Loucy (cell line): ENCODE data around the gene FAM241B.

Experiments used
- H2AFZ ChIP-seq: fragments of 200-600 bp; sonication (generic); 2 replicates; pipeline ENCODE4 v1.6.0; 2016; ENCODE audit warnings: antibody characterized with exemption, mild to moderate bottlenecking, low read length, moderate library complexity
- H3F3A ChIP-seq: fragments of 200-600 bp; 2 replicates; pipeline ENCODE4 v1.6.0; 2016; ENCODE audit warnings: antibody characterized with exemption, low read depth, mild to moderate bottlenecking
- H3K27me3 ChIP-seq: fragments of 200-600 bp; sonication (generic); 2 replicates; pipeline ENCODE4 v1.6.1; 2014; ENCODE audit warnings: low read length, mild to moderate bottlenecking; ENCODE audit not compliant: insufficient read depth, poor library complexity, severe bottlenecking
- H3K36me3 ChIP-seq: fragments of 200-600 bp; sonication (generic); 2 replicates; pipeline ENCODE4 v1.6.1; 2016; ENCODE audit warnings: low read length; ENCODE audit not compliant: insufficient read depth
- H3K4me1 ChIP-seq: fragments of 200-600 bp; sonication (generic); 2 replicates; pipeline ENCODE4 v1.5.1; 2014; ENCODE audit warnings: low read length, mild to moderate bottlenecking; ENCODE audit not compliant: insufficient read depth, poor library complexity, severe bottlenecking
- H3K4me2 ChIP-seq: fragments of 200-600 bp; sonication (generic); 2 replicates; pipeline ENCODE4 v1.6.0; 2014; ENCODE audit warnings: antibody characterized with exemption, low read length, low read depth, mild to moderate bottlenecking; ENCODE audit not compliant: poor library complexity, severe bottlenecking
- H3K4me3 ChIP-seq: fragments of 200-600 bp; sonication (generic); 2 replicates; pipeline ENCODE4 v1.5.1; 2014; ENCODE audit warnings: low read length, mild to moderate bottlenecking, mixed read lengths; ENCODE audit not compliant: poor library complexity, severe bottlenecking
- H3K79me2 ChIP-seq: fragments of 200-600 bp; sonication (generic); 2 replicates; pipeline ENCODE4 v1.6.1; 2014; ENCODE audit warnings: low read length; ENCODE audit not compliant: insufficient read depth
- H3K9ac ChIP-seq: fragments of 200-600 bp; sonication (generic); 2 replicates; pipeline ENCODE4 v1.6.0; 2014; ENCODE audit warnings: mild to moderate bottlenecking, low read depth, low read length, moderate library complexity; ENCODE audit not compliant: poor library complexity, severe bottlenecking
- H3K9me2 ChIP-seq: fragments of 200-600 bp; sonication (generic); replicated peaks from 2 replicates; pipeline ENCODE4 v1.6.1; 2016; ENCODE audit warnings: low read depth, low read length, mixed read lengths
- H3K9me3 ChIP-seq: fragments of 200-600 bp; sonication (generic); 2 replicates; pipeline ENCODE4 v1.6.1; 2014; ENCODE audit warnings: mild to moderate bottlenecking, antibody characterized with exemption, low read length, low read depth; ENCODE audit not compliant: insufficient read depth
- H4K20me1 ChIP-seq: fragments of 200-600 bp; sonication (generic); 2 replicates; pipeline ENCODE4 v1.6.0; 2014; ENCODE audit warnings: antibody characterized with exemption, low read length, mild to moderate bottlenecking; ENCODE audit not compliant: insufficient read depth, poor library complexity, severe bottlenecking
- EZH2phosphoT487 ChIP-seq: fragments of 200-600 bp; IDR thresholded peaks from 2 replicates; pipeline ENCODE4 v1.6.1; 2018; ENCODE audit warnings: antibody characterized with exemption, mild to moderate bottlenecking, moderate library complexity, borderline replicate concordance
- TF ChIP-seq, protein P1 (sequence below): fragments of 200-600 bp; sonication (generic); conservative IDR thresholded peaks from 2 replicates; pipeline ENCODE4 v1.5.1; 2014; ENCODE audit warnings: mild to moderate bottlenecking, antibody characterized with exemption, low read length

The FAM241B gene

DNA sequence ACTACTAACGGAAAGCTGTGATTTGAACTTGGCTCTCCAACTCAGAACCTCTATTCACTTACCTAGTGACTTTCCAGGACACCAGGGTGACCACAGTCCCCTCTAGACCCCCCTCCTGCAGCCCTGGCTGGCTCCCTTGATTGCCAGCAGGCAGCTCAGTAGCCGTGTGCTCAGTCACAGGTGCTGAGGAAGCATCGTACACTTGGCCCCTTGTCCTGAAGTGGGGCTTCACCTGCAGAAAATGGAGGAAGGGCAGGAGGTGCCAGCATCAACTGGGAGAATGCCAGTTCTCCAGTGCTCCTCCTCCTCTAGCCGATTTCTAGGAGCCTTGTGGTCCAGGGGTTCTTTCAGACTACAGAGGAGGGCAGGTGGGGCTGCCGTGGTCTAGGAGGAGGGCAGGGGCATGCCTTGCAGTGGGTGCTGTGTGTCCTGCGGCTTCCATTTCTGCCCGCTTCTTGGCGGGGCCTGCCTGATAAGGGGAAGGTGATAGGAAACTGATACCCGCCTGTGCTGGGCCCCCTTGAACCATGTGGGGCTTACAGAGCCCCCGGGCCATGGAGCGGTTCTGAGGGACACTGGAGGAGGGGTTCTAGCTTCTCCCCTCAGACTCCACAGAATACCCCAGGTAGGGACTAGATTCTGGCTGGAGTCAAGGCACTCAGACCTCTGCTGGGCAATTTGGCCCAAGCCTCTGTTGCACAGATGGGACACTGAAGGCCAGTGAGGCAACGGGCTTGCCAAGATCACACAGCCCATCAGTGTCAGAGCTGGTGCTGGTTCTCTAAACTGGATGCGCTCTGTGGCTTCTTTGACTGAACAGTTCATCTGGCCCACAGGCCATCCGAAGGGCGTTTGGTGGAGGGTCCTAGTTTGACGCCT lies 14.0 kb downstream of the FAM241B start:
- H3K27me3 ChIP-seq, result no peaks in the 10 kb centered on the region
- H4K20me1 ChIP-seq, result no peaks in the 10 kb centered on the region
- no peaks in the 10 kb centered on the region for H3K36me3 ChIP-seq
- no peak overlapping the region for H3K9ac ChIP-seq
- no peak overlapping the region for H3K4me3 ChIP-seq
- no peaks in the 10 kb centered on the region for H3K9me3 ChIP-seq
- TF ChIP-seq EZH2phosphoT487, result no peak
- TF ChIP-seq, protein P1, sequence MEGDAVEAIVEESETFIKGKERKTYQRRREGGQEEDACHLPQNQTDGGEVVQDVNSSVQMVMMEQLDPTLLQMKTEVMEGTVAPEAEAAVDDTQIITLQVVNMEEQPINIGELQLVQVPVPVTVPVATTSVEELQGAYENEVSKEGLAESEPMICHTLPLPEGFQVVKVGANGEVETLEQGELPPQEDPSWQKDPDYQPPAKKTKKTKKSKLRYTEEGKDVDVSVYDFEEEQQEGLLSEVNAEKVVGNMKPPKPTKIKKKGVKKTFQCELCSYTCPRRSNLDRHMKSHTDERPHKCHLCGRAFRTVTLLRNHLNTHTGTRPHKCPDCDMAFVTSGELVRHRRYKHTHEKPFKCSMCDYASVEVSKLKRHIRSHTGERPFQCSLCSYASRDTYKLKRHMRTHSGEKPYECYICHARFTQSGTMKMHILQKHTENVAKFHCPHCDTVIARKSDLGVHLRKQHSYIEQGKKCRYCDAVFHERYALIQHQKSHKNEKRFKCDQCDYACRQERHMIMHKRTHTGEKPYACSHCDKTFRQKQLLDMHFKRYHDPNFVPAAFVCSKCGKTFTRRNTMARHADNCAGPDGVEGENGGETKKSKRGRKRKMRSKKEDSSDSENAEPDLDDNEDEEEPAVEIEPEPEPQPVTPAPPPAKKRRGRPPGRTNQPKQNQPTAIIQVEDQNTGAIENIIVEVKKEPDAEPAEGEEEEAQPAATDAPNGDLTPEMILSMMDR, result no peak
- no peak overlapping the region for H3K4me2 ChIP-seq
- H3K9me2 ChIP-seq, result no peaks in the 10 kb centered on the region
- no peaks in the 10 kb centered on the region for H3F3A ChIP-seq
- H3K4me1 ChIP-seq, result no peaks in the 10 kb centered on the region
- H2AFZ ChIP-seq, result no peak overlapping the region
- H3K79me2 ChIP-seq, result no peaks in the 10 kb centered on the region

DNA sequence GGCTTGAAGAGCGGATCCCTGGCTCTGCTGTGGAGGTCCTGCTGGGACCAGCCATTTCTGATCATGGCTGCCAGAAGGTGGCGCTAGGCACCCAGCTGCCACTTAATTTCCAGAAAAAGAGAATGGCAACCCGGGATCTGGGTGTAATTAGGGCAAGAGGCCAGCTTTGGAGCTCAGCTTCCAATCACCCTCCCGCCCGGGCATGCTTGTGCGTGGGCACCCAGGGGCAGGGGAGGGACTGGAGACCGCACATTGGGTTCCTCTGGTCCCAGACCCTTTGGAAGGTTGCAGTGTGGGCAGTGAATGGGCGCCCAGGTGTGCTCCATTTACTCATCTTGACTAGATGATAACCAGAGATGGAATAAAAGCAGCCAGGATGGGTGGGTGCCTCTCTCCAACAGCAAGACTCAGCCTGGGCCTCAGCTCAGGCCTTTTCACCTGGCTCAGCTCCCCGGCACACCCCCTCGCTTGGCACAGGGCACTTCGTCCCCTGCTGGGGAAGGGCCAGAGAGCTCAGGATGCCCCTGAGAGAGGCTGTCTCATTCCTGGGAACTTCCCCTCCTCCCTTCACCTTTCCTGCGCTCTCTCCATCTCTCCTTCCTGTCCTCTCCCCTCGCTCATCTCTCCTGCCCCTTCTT lies 14.7 kb downstream of the FAM241B start:
- no peaks in the 10 kb centered on the region for H3K4me1 ChIP-seq
- H4K20me1 ChIP-seq, result no peaks in the 10 kb centered on the region
- H3F3A ChIP-seq, result no peaks in the 10 kb centered on the region
- no peak overlapping the region for H3K9ac ChIP-seq
- H3K36me3 ChIP-seq, result no peaks in the 10 kb centered on the region
- no peaks in the 10 kb centered on the region for H3K9me3 ChIP-seq
- no peaks in the 10 kb centered on the region for H3K9me2 ChIP-seq
- H2AFZ ChIP-seq, result no peak overlapping the region
- no peaks in the 10 kb centered on the region for H3K79me2 ChIP-seq
- H3K4me2 ChIP-seq, result no peak overlapping the region
- TF ChIP-seq, protein P1, result peak; percentile 94
- no peak for TF ChIP-seq EZH2phosphoT487
- H3K27me3 ChIP-seq, result no peaks in the 10 kb centered on the region
- H3K4me3 ChIP-seq, result no peak overlapping the region

DNA sequence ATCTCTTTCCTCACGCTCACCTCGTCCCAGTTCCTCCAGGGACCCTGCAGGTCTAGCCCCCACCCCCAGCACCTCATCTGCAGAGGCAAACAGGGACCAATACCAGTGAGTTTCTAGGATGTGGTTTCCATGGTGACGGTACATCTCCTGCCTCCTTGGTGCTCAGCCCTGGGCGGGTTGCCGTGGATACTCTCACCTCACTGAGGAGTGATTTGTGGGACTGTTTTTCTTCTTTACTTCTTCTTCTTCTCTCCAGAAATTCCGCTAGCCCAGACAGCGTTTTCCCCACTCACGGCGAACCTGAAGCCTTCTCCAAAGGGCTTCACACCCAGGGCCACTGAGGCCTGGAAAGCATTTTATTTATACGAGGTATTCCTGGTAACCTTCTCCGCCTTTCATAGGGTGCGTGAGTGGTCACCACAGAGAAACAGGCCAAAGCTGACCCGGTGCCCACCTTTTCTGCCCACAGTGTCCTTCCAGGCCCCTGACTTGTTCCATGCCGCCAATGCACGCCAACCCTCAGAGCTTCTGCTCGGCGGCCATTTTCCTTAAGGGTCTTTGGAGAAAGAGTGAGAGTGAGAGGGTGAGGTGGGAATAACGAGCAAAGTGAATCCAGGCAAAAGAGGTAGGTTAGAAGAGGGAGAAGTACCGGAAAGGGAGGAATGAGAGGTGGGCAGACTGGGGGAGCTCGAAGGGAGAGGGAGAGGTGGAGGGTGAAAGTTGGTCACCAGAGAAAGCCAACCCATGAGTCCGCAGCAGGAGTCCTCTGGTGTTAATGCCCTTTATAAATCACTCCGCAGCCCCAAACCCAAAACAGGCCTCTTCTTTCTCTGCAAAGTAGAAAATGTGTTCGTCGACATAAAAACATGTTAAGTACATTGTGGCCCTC lies 15.5 kb downstream of the FAM241B start:
- no peak for TF ChIP-seq EZH2phosphoT487
- TF ChIP-seq, protein P1, result no peak
- Histone ChIP-seq H2AFZ (no peak overlapping the region), H3K79me2 (no peaks in the 10 kb centered on the region), H4K20me1 (no peaks in the 10 kb centered on the region), H3K9me2 (no peaks in the 10 kb centered on the region), H3K9me3 (no peaks in the 10 kb centered on the region), H3K27me3 (no peaks in the 10 kb centered on the region), H3K4me3 (no peak overlapping the region), H3F3A (no peaks in the 10 kb centered on the region), H3K36me3 (no peaks in the 10 kb centered on the region), H3K4me2 (no peak overlapping the region), H3K4me1 (peaks cover 2% of the 10 kb centered on the region), H3K9ac (no peak overlapping the region)
